ENCODE measurements around the gene ST6GALNAC2.

Gene ST6GALNAC2

GRCh38 chr17:76553178-76553908 lies 32.3 kb downstream of the ST6GALNAC2 start:
- no peak for DNase-seq

DNA sequence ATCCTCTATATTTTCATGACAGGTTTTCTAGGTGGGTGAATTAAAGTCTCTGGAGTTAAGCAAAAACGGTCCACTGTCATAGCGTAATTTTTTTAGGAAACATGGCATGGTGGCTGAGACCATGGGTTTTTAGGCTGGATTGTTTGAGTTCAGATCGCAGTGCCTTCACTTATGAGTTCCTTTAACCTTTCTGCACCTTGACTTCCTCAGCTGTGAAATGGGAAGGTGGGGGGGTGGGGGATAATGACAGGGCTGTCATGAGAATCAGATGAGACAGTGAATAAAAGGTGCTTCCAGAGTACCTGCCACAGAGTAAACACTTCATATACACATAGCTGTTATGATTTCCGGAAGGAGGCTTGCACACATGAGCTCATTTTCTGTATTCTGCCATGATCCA lies 34.0 kb downstream of the ST6GALNAC2 start:
- DNase-seq: no peak

GRCh38 chr17:76550712-76551615 lies 34.7 kb downstream of the ST6GALNAC2 start:
- DNase-seq: no peak

- no peak for DNase-seq
These were observed 36.1 kb downstream of the ST6GALNAC2 start for GRCh38 chr17:76549539-76549938.

- no peak for DNase-seq
These were observed 36.5 kb downstream of the ST6GALNAC2 start for GRCh38 chr17:76549215-76549518.

- DNase-seq: no peak
These were observed 37.1 kb downstream of the ST6GALNAC2 start for GRCh38 chr17:76548378-76549214.

- DNase-seq: no peak
These were observed 37.9 kb downstream of the ST6GALNAC2 start for GRCh38 chr17:76547642-76548202.

GRCh38 chr17:76547183-76547641 lies 38.4 kb downstream of the ST6GALNAC2 start:
- DNase-seq: peak; percentile 52

DNA sequence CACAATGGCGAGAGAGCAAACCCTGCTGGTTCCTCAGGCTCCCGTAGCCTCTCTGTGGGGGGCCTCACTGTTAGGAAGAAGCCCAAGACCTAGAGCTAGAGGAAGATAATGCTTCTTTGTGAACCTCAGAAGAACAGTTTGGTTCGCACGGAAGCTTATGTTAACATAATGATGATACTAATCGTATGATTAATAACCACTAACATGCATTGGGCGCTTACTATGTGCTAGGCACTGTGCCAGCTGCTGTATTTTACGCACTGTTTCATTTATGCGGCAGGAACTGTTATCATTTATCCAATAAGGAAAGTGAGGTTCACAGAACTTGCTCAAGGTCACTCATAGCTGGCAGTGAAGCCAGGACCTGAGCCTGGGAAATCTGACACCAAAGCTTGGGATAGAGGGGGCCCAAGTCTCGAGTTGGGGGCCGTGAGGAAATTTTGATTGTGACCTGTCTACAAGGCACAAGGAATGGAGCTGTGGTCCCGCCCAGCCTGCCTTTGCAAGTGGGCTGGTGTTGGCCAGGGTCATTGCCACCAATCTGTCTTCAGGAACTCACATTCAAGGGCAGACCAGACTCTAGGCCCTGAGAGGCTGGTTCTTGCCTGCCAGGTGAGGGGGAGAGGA lies 39.0 kb downstream of the ST6GALNAC2 start:
- no peak for DNase-seq

- DNase-seq: no peak
These were observed 39.6 kb downstream of the ST6GALNAC2 start for GRCh38 chr17:76545918-76546555.

GRCh38 chr17:76544546-76545365 lies 40.9 kb downstream of the ST6GALNAC2 start:
- no peak for DNase-seq

GRCh38 chr17:76543826-76544545 lies 41.7 kb downstream of the ST6GALNAC2 start:
- no peak for DNase-seq

DNA sequence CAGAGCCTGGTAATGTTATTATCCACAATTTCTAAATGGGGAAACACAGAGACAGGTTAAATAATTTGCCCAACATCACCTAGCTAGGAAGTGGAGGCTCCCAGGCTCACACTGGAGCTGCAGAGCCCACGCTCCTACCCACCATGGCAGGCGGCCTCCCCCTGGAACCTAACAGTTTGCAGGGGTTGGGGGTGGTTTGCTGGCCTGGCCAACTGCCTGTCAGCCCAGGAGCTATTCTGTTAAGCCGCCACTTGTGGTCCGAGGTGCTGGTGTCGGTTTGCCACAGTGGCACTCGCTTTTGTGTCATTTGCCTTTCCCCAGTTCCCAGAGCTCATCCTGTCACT lies 42.2 kb downstream of the ST6GALNAC2 start:
- no peak for DNase-seq

GRCh38 chr17:76542984-76543383 lies 42.7 kb downstream of the ST6GALNAC2 start:
- no peak for DNase-seq

- DNase-seq: no peak
These were observed 43.1 kb downstream of the ST6GALNAC2 start for GRCh38 chr17:76542566-76542971.

DNA sequence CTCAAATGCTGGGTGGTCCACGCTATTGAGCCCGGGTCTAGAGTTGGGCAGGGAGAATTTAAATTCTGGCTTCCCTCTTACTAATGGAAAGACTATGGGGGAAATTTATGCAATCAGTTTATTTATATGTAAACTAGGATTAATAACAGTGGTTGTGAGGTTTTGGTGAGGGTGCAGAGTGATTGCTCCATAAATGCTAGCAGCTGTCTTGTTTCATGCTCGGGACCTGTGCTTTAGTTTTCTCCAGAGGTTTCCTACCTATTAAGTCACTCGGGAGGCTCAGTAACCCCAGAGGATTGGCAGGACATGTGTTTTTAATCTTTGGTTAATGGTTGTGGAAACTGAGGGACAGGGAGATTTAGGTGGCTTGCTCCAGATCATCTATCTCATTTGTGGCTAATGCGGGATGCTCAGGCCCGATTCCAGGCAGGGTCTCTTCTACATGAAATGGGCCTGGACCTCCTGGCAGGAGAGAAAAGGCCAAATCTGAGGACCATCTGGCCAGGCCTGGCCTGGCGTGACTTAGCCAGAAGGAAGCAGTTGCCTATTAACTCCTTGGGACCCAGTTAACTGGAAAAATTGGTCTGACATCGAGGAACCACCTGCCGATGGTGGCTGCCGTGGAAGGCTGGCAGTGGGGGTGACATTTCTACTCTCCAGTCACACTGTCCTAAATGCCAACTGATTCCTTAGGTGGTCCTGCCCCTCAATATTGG lies 43.8 kb downstream of the ST6GALNAC2 start:
- DNase-seq: no peak

- no peak for DNase-seq
These were observed 45.0 kb downstream of the ST6GALNAC2 start for GRCh38 chr17:76540381-76541300.

GRCh38 chr17:76539631-76540271 lies 45.9 kb downstream of the ST6GALNAC2 start, which contains the start of gene PRCD:
TSS of gene PRCD (plus strand) at chr17:76540044. CDS start at chr17:76540142, 98 bp downstream.
- DNase-seq: no peak
